WTC11 (cell line): ENCODE results near the gene CEP120. TPM values are rescaled to one million over a fixed set of nuclear protein-coding genes. Genes with fewer than 3 reads are reported as not detected.

Source experiments
- ATAC-seq: fragments of 200-7000 bp; cut with Tn5 transposase; 2 replicates; pipeline ENCODE4 v1.10.0; 2021; ENCODE audit warnings: mild to moderate bottlenecking, moderate library complexity
- CTCF ChIA-PET: fragments of 300-600 bp; sonication (Branson Sonifier 250); formaldehyde crosslinking; loops from one replicate; lab custom pipeline; 2021; ENCODE audit warnings: antibody characterized with exemption; lab: Charles Lee
- POLR2A ChIA-PET: fragments of 350-600 bp; sonication (Branson Sonifier 250); formaldehyde crosslinking; loops from one replicate; lab custom pipeline; 2021; ENCODE audit warnings: antibody characterized with exemption; lab: Charles Lee
- DNase-seq: peaks from one replicate; pipeline ENCODE4 v3.0.0; 2021; ENCODE audit warnings: low spot score
- H3K27ac Mint-ChIP-seq: 2 replicates; pipeline ENCODE4 v1.8.0; 2021; ENCODE audit warnings: mixed read lengths
- H3K27me3 Mint-ChIP-seq: 2 replicates; pipeline ENCODE4 v1.8.0; 2021; ENCODE audit warnings: low read depth, mild to moderate bottlenecking, moderate library complexity, mixed read lengths
- H3K36me3 Mint-ChIP-seq: 2 replicates; pipeline ENCODE4 v1.8.0; 2021; ENCODE audit warnings: mixed read lengths
- H3K4me1 Mint-ChIP-seq: 2 replicates; pipeline ENCODE4 v1.8.0; 2022; ENCODE audit warnings: mixed read lengths
- H3K4me3 Mint-ChIP-seq: 2 replicates; pipeline ENCODE4 v1.8.0; 2021; ENCODE audit warnings: mild to moderate bottlenecking, moderate library complexity, mixed read lengths
- H3K9me3 Mint-ChIP-seq: 2 replicates; pipeline ENCODE4 v1.8.0; 2021; ENCODE audit warnings: mixed read lengths
- ARID4B ChIP-seq: sonication (generic); formaldehyde crosslinking; IDR thresholded peaks from 2 replicates; pipeline ENCODE4 v1.8.0; 2023; ENCODE audit warnings: missing genetic modification reagents, mild to moderate bottlenecking, borderline replicate concordance
- ATF1 ChIP-seq: sonication (generic); formaldehyde crosslinking; IDR thresholded peaks from 2 replicates; pipeline ENCODE4 v1.8.1; 2023; ENCODE audit warnings: mild to moderate bottlenecking, moderate library complexity, missing genetic modification reagents
- CBFB ChIP-seq: sonication (generic); formaldehyde crosslinking; IDR thresholded peaks from 2 replicates; pipeline ENCODE4 v1.8.1; 2022; ENCODE audit warnings: mild to moderate bottlenecking, low read depth, missing genetic modification reagents
- CREB1 ChIP-seq: sonication (generic); formaldehyde crosslinking; IDR thresholded peaks from 2 replicates; pipeline ENCODE4 v1.8.0; 2023; ENCODE audit warnings: mild to moderate bottlenecking, missing genetic modification reagents
- ETV6 ChIP-seq: sonication (generic); formaldehyde crosslinking; IDR thresholded peaks from 2 replicates; pipeline ENCODE4 v1.8.1; 2022; ENCODE audit warnings: mild to moderate bottlenecking, missing genetic modification reagents
- NFE2L1 ChIP-seq: sonication (generic); formaldehyde crosslinking; IDR thresholded peaks from 2 replicates; pipeline ENCODE4 v1.8.1; 2023; ENCODE audit warnings: missing genetic modification reagents
- PRRX2 ChIP-seq: fragments of 250-450 bp; sonication (Bioruptor Pico); IDR thresholded peaks from 2 replicates; pipeline ENCODE4 v1.8.0; 2021; ENCODE audit warnings: mild to moderate bottlenecking
- SOX15 ChIP-seq: fragments of 250-450 bp; sonication (Bioruptor Pico); IDR thresholded peaks from 2 replicates; pipeline ENCODE4 v1.9.0; 2021; ENCODE audit warnings: mild to moderate bottlenecking
- USF2 ChIP-seq: sonication (generic); formaldehyde crosslinking; IDR thresholded peaks from 2 replicates; pipeline ENCODE4 v1.8.1; 2023; ENCODE audit warnings: mild to moderate bottlenecking, missing genetic modification reagents, moderate library complexity
- ZNF138 ChIP-seq: sonication (generic); formaldehyde crosslinking; conservative IDR thresholded peaks from 2 replicates; pipeline ENCODE4 v1.8.1; 2022; ENCODE audit warnings: mild to moderate bottlenecking, moderate library complexity, missing genetic modification reagents
- ZNF232 ChIP-seq: sonication (generic); formaldehyde crosslinking; IDR thresholded peaks from 2 replicates; pipeline ENCODE4 v1.8.0; 2022; ENCODE audit warnings: mild to moderate bottlenecking, missing genetic modification reagents
- total RNA-seq: library from RNA; stranded (reverse); gene quantifications from 3 replicates; pipeline ENCODE4 v1.2.3, GENCODE V29; 2021
- TF ChIP-seq, protein P1 (sequence below): sonication (generic); formaldehyde crosslinking; IDR thresholded peaks from 2 replicates; pipeline ENCODE4 v1.8.0; 2022; ENCODE audit warnings: mild to moderate bottlenecking, missing genetic modification reagents
- TF ChIP-seq, protein P2 (sequence below): sonication (generic); formaldehyde crosslinking; IDR thresholded peaks from 2 replicates; pipeline ENCODE4 v1.8.1; 2023; ENCODE audit warnings: mild to moderate bottlenecking, missing genetic modification reagents
- TF ChIP-seq, protein P3 (sequence below): fragments of 250-450 bp; sonication (Bioruptor Pico); IDR thresholded peaks from 2 replicates; pipeline ENCODE4 v1.8.0; 2021; ENCODE audit warnings: mild to moderate bottlenecking
- TF ChIP-seq, protein P4 (sequence below): sonication (generic); formaldehyde crosslinking; IDR thresholded peaks from 2 replicates; pipeline ENCODE4 v1.8.1; 2023; ENCODE audit warnings: mild to moderate bottlenecking, moderate library complexity, missing genetic modification reagents
- TF ChIP-seq, protein P5 (sequence below): sonication (generic); formaldehyde crosslinking; IDR thresholded peaks from 2 replicates; pipeline ENCODE4 v1.8.1; 2023; ENCODE audit warnings: mild to moderate bottlenecking, missing genetic modification reagents

CEP120 gene
- total RNA-seq, 1 experiment from 2014 or later, result 15.2 TPM

GRCh38 chr5:123382252-123382651 is 41.0 kb downstream of the CEP120 start:
- no peak overlapping the region for H3K4me3 Mint-ChIP-seq
- DNase-seq, result no peak
- H3K9me3 Mint-ChIP-seq, result no peaks in the 10 kb centered on the region
- H3K36me3 Mint-ChIP-seq, result peaks cover 24% of the 10 kb centered on the region
- H3K27me3 Mint-ChIP-seq, result no peaks in the 10 kb centered on the region
- ChIA-PET CTCF (interaction anchor here (1.4 kb wide), 1 partner anchor 228 kb away, joined by 3 read pairs; no protein-coding TSS in a partner anchor), POLR2A (no interaction called here)
- no peak overlapping the region for H3K27ac Mint-ChIP-seq
- no peaks in the 10 kb centered on the region for H3K4me1 Mint-ChIP-seq
- ATAC-seq, result no peak
- TF ChIP-seq CBFB (CRISPR knock-in tag) (no peak), ARID4B (CRISPR knock-in tag) (no peak), NFE2L1 (no peak), ZNF138 (no peak), SOX15 (CRISPR knock-in tag) (no peak), PRRX2 (CRISPR knock-in tag) (no peak), ZNF232 (CRISPR knock-in tag) (no peak), ATF1 (no peak), ETV6 (CRISPR knock-in tag) (no peak), USF2 (CRISPR knock-in tag) (no peak), CREB1 (CRISPR knock-in tag) (no peak)
- TF ChIP-seq, protein P1, sequence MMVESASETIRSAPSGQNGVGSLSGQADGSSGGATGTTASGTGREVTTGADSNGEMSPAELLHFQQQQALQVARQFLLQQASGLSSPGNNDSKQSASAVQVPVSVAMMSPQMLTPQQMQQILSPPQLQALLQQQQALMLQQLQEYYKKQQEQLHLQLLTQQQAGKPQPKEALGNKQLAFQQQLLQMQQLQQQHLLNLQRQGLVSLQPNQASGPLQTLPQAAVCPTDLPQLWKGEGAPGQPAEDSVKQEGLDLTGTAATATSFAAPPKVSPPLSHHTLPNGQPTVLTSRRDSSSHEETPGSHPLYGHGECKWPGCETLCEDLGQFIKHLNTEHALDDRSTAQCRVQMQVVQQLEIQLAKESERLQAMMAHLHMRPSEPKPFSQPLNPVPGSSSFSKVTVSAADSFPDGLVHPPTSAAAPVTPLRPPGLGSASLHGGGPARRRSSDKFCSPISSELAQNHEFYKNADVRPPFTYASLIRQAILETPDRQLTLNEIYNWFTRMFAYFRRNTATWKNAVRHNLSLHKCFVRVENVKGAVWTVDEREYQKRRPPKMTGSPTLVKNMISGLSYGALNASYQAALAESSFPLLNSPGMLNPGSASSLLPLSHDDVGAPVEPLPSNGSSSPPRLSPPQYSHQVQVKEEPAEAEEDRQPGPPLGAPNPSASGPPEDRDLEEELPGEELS (CRISPR knock-in tag), result no peak
- TF ChIP-seq, protein P2, sequence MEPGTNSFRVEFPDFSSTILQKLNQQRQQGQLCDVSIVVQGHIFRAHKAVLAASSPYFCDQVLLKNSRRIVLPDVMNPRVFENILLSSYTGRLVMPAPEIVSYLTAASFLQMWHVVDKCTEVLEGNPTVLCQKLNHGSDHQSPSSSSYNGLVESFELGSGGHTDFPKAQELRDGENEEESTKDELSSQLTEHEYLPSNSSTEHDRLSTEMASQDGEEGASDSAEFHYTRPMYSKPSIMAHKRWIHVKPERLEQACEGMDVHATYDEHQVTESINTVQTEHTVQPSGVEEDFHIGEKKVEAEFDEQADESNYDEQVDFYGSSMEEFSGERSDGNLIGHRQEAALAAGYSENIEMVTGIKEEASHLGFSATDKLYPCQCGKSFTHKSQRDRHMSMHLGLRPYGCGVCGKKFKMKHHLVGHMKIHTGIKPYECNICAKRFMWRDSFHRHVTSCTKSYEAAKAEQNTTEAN, result no peak
- TF ChIP-seq, protein P3, sequence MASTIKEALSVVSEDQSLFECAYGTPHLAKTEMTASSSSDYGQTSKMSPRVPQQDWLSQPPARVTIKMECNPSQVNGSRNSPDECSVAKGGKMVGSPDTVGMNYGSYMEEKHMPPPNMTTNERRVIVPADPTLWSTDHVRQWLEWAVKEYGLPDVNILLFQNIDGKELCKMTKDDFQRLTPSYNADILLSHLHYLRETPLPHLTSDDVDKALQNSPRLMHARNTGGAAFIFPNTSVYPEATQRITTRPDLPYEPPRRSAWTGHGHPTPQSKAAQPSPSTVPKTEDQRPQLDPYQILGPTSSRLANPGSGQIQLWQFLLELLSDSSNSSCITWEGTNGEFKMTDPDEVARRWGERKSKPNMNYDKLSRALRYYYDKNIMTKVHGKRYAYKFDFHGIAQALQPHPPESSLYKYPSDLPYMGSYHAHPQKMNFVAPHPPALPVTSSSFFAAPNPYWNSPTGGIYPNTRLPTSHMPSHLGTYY (CRISPR knock-in tag), result no peak
- TF ChIP-seq, protein P4, sequence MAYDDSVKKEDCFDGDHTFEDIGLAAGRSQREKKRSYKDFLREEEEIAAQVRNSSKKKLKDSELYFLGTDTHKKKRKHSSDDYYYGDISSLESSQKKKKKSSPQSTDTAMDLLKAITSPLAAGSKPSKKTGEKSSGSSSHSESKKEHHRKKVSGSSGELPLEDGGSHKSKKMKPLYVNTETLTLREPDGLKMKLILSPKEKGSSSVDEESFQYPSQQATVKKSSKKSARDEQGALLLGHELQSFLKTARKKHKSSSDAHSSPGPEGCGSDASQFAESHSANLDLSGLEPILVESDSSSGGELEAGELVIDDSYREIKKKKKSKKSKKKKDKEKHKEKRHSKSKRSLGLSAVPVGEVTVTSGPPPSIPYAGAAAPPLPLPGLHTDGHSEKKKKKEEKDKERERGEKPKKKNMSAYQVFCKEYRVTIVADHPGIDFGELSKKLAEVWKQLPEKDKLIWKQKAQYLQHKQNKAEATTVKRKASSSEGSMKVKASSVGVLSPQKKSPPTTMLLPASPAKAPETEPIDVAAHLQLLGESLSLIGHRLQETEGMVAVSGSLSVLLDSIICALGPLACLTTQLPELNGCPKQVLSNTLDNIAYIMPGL (CRISPR knock-in tag), result no peak
- TF ChIP-seq, protein P5, sequence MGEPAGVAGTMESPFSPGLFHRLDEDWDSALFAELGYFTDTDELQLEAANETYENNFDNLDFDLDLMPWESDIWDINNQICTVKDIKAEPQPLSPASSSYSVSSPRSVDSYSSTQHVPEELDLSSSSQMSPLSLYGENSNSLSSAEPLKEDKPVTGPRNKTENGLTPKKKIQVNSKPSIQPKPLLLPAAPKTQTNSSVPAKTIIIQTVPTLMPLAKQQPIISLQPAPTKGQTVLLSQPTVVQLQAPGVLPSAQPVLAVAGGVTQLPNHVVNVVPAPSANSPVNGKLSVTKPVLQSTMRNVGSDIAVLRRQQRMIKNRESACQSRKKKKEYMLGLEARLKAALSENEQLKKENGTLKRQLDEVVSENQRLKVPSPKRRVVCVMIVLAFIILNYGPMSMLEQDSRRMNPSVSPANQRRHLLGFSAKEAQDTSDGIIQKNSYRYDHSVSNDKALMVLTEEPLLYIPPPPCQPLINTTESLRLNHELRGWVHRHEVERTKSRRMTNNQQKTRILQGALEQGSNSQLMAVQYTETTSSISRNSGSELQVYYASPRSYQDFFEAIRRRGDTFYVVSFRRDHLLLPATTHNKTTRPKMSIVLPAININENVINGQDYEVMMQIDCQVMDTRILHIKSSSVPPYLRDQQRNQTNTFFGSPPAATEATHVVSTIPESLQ (CRISPR knock-in tag), result no peak
- TF ChIP-seq, all 79 proteins: peak for 0
